DMS53 treated with DMSO at 0.1 percent for 48 hours (cell line): Measurements from ENCODE around the gene NPC1.
"Not testable (repeated sequence)": the region's sequence is repeated elsewhere in the genome, so short reads cannot be mapped to it uniquely, and the experiment has no call there.

ENCODE experiments used
- DNase-seq: peaks from one replicate; lab custom pipeline; 2025; ENCODE audit not compliant: unreplicated experiment; lab: John Stamatoyannopoulos, UW

NPC1 gene

DNA sequence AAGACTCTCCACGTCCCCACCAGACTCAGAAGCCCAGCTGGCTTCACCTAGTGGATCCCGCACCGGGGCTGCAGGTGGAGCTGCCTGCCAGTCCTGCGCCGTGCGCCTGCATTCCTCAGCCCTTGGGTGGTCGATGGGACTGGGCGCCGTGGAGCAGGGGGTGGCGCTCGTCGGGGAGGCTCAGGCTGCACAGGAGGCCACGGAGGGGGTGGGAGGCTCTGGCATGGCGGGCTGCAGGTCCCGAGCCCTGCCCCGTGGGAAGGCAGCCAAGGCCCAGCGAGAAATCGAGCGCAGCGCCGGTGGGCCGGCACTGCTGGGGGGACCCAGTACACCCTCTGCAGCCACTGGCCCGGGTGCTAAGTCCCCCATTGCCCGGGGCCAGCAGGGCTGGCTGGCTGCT lies 8.8 kb downstream of the NPC1 start:
- DNase-seq, result not testable (repeated sequence)

GRCh38 chr18:23575309-23575651 lies 11.0 kb downstream of the NPC1 start:
- DNase-seq, result no peak

GRCh38 chr18:23574611-23575308 lies 11.5 kb downstream of the NPC1 start:
- DNase-seq, result no peak

DNA sequence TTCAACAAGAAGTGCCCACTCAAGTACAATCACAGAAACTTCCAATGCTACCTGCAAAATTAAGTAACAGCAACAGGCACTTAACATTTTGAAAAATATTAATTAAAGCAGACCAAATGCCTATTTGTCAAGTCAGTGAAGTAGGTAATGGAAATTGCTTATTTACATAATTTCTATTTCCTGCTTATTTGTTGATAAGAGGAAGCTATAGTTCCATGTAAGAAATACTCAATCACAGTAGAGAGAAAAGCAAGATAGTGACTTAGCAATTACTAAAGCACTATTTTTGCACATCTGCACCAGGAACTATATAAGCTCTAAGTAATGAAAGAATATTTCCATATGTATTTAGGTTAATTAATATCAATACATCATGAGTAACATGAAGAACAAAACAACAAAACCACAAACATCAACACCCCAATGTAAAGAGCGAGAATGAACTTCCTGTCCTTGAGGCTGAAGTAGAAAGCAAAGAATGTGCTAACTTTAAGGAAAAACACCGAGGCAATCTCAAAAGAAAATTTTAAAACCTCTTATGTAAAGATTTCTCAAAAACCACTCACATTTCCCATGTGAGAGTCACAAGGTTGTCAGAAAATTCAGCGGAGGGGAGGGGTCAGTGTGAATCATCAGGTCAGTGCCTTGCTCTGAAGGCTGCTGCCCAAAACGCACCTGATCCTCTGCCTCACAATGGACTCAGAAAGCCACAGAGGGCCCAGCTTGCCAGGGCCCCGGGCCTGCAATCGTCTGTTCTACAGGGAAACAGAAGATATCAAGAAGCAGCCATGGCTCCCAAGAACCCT lies 12.5 kb downstream of the NPC1 start:
- DNase-seq, result no peak

- DNase-seq, result no peak
Measured at GRCh38 chr18:23573020-23573419, 13.3 kb downstream of the NPC1 start.

GRCh38 chr18:23572570-23572969 lies 13.7 kb downstream of the NPC1 start:
- no peak for DNase-seq

- no peak for DNase-seq
Measured at GRCh38 chr18:23572012-23572411, 14.3 kb downstream of the NPC1 start.

DNA sequence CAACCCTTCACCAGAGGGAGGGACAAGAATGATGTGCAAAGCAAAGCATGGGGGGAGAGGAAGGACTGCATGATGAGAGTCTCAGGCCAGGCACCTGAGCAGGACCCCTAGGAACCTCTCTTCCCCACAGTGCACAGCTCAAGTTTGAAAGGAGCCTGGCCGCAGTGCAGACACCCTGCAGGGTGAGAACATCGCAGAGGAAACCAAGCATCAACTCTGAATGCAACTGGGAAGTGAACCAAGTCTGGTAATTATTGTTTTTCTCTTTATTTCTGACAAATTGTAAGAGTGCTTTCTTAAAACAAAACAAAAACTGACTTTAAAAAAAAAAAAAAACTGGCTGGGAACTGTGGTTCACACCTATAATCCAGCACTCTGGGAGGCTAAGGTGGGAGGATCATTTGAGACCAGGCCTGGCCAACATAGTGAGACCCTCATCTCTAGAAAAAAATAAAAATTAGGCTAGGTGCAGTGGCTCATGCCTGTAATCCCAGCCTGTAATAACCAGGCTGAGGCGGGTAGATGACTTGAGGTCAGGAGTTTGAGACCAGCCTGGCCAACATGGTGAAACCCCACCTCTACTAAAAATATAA lies 15.3 kb downstream of the NPC1 start:
- no peak for DNase-seq

DNA sequence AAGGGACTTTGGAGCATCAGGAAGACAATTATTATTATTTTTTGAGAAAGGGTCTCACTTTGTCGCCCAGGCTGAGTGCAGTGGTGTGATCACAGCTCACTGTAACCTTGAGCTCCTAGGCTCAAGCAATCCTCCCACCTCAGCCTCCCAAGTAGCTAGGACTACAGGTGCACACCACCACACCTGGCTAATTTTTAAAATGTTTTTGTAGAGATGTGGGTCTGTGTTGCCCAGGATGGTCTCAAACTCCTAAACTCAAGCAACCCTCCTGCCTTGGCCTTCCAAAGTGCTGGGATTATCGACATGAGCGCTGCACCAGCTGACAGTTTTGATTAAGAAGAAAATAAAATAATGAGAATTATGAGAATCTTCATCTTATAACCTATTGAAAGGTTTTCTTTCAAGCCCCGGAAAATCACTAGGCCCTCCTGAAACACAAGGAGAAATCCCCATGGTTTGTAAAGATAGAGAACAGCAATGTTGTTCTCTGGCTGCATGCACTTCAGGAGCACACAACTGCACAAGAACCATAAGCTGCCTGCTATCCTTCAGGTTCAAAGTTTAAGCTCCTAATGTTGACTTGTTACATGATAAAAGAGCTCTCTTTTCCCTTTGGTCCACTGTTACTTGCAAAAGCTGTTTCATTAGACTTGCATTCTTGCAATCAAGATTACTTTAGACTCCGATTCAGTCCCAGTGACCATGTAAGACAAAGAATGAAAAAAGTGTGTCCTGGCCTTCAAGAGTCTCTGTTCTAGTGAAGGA lies 16.8 kb downstream of the NPC1 start:
- no peak for DNase-seq

DNA sequence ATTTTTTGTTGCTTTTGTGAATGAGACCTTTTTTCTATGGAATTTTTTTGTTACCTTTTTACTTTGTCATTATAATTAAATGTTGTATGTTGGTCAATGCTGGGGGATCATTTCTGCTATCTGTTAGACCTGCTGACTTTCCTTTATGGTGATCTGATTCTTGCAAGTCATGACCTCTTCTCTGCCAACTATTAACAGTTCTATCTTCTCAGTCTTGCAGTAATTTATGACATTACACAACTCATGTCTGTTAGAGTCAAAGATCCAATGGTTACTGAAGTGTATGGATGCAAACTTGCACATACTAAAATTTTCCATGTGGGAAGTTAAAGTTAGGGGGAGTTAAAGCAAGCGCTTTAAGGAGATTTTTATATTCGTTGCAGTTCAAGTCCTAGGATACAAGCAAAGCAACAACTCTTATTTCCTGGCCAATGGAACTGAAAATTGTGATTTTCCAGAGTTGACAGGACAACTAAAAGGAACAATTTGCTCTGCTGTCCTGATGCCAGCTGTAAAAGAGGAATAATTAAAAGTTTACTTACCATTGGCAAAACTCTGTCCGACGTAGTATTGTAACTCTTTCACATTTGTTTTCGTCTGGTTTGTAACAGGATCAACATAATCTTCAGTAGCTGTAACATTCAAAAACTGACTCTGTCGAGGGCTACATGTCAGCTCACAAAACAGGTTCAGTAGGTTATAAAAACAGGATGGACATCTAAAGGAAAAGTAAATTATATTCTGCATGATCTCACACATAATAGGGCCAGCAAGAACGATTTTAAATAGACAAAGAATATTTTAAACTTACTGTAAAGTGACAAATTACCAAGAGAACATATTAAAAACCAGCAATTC lies 17.8 kb downstream of the NPC1 start:
- DNase-seq, result no peak

DNA sequence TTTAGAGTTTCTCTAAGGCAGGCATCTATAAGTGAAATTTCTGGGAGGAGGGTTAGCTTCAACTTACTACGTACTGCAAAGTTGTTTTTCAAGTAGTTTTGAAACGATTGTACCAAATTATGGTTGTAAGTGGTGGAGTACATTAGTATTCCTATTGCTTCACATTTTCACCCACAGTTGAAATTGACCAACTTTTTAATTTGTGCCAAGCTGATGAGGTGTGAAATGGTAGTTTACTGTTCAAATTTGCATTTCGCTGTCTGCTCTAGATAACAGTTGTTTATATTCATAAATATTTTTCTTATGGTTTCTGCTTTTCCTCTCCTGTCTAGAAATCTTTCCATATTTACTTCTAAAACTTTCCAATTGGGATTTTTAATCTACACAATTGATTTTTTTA lies 18.6 kb downstream of the NPC1 start:
- DNase-seq, result no peak

DNA sequence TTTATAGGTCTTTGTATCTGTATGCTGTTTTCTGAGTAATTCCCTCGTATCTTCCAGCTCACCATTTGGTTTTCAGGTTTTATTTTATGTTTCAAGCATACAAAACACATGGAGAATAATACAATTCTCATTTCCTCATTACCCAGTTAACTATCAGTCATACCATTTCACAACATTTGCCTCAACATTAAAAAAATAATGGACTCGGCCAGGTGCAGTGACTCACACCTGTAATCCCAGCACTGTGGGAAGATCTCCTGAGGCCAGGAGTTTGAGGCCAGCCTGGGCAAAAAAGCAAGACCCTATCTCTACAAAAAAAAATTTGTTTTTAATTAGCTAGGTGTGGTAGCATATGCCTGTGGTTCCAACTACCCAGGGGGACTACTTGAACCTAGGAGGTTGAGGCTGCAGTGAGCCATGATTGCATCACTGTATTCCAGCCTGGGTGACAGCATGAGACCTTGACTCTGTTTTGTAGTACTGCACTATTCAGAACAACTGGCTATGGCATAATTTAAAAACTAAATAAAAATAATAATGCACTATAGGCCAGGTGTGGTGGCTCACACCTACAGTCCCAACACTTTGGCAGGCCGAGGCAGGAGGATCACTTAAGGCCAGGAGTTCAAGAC lies 20.3 kb downstream of the NPC1 start:
- no peak for DNase-seq

DNA sequence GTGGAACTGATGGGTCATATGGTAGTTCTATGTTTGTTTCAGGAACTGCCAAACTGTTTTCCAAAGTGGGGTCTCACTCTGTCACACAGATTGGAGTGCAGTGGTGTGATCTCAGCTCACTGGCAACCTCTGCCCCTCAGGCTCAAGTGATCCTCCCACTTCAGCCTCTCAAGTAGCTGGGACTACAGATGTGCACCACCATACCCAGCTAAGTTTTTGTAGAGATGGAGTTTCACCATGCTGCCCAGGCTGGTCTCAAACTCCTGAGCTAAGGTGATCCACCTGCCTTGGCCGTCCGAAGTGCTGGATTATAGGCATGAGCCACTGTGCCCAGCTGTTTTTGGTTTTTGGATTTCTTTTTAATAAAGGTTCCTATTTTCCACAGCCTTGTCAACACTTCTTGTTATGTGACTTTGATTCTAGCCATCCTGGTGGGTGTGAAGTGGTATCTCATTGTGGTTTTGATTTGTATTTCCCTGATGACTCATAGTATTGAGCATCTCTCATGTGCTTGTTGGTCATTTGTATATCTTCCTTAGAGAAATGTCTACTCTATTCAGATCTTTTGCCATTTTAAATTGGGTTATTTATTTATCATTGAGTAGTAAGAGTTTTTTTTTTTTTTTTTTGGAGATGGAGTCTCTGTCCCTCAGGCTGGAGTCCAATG lies 22.8 kb downstream of the NPC1 start:
- DNase-seq, result no peak

DNA sequence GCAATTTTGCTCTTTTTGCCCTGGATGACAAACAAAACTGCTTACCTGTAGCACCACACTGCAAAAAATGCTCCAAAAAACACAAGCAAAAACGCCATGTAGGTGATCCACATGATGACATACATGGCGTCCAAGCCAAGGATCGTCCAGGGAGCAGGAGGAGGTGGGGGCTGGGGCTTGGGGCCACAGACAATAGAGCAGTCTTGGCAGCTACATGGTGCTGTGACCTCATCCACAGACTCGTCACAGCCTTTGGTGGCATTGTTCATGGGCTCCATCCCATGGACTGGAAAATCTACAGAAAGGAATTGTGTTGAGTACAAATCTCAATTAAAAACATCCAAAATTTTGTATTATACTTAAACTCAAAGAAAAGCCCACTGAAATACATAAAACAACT lies 26.1 kb downstream of the NPC1 start:
- no peak for DNase-seq

GRCh38 chr18:23557511-23557910 lies 28.8 kb downstream of the NPC1 start:
- DNase-seq, result not testable (repeated sequence)

GRCh38 chr18:23556145-23556780 lies 30.0 kb downstream of the NPC1 start:
- no peak for DNase-seq

- DNase-seq, result no peak
Measured at GRCh38 chr18:23553887-23554286, 32.4 kb downstream of the NPC1 start.

DNA sequence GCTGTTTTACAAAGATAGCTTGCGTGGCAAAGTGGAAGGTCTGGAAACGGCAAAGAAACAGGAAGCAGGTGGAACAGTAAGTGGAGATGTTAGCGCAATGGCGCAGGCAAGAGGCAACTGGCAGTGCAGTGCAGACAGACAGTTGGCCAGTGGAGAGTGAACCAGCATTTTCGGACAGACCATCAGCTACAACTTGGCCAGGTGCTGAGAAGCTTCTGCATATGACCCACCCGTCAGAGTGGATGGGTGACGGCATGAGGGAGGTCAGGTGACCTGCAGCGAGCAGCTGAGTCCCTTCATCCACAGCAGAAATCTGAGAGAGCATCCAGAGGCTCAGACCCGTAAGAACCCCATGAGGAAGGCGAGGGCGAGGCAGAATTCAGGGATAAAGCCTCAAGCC lies 33.8 kb downstream of the NPC1 start:
- DNase-seq, result no peak

DNA sequence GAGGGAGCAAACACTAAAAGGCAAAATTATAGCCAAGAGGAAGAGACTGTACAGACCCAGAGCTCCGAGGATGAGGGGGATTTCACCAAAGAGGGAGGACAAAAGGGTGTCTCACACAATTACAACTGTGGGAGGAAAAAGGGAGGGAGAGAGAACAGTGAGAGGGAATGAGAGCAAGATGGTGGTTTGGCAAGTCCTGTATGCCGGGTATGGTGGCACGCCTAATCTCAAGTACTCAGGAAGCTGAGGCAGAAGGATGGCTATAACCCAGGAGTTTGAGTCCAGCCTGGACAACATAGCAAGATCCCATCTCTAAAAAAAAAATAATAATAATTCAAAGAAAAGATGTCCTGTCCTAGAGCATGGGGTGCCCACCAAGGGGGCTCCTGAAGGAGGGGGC lies 34.3 kb downstream of the NPC1 start:
- no peak for DNase-seq
